ENCODE results near the gene DDX21. TPM values are rescaled to one million over a fixed set of nuclear protein-coding genes. Genes with fewer than 3 reads are reported as not detected.

Gene DDX21

DNA sequence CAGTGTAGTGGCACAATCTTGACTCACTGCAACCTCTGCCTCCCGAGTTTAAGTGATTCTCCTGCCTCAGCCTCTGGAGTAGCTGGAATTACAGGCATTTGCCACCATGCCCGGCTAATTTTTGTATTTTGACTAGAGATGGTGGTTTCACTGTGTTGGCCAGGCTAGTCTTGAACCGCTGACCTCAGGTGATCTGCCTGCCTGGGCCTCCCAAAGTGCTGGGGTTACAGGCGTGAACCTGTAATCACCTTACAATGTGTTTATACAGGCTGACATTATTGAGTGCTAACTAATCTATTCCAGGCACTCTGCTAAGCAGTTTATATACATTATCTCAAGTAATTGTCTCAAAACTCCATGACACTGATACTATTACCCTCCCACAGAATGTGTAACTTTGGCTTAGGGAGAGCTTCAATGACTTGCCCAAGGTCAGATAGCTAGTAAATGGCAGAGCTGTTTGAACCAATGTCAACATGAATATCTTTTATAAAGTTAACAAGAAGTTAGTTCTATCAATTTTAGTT is 69.5 kb downstream of the DDX21 start:
- Histone ChIP-seq H3K9ac (ENCODE audit: low read length) (no peak overlapping the region), H2BK15ac (ENCODE audit: low read depth, poor library complexity, severe bottlenecking) (no peak overlapping the region), H3K27me3 (ENCODE audit: control insufficient read depth in 1 of 2, insufficient read depth in 1 of 2, low read length in 2 of 2) (no peaks in the 10 kb centered on the region), H2AFZ (ENCODE audit: low read depth, low read length) (no peak overlapping the region), H4K8ac (ENCODE audit: low read length) (no peak overlapping the region), H2BK12ac (ENCODE audit: low read length in 2 of 2) (no peak overlapping the region), H3K27ac (ENCODE audit: low read length, poor library complexity, severe bottlenecking) (no peak overlapping the region), H2AK5ac (ENCODE audit: low read length, severe bottlenecking) (no peak overlapping the region), H4K91ac (ENCODE audit: low read length) (no peak overlapping the region), H3K4ac (ENCODE audit: low read depth in 1 of 2, low read length in 2 of 2) (no peak overlapping the region), H3K4me2 (ENCODE audit: low read length, poor library complexity, severe bottlenecking) (no peak overlapping the region), H3K4me1 (ENCODE audit: control insufficient read depth, insufficient read depth, low read depth, low read length) (no peaks in the 10 kb centered on the region), H2BK120ac (ENCODE audit: low read depth, low read length) (no peak overlapping the region), H2BK5ac (ENCODE audit: low read depth, low read length, poor library complexity, severe bottlenecking) (no peak overlapping the region), H3K23ac (ENCODE audit: low read length in 2 of 2) (no peak overlapping the region), H3K4me3 (ENCODE audit: insufficient read depth in 1 of 2, low read depth in 1 of 2, low read length in 2 of 2) (no peak overlapping the region), H3K9me3 (ENCODE audit: control insufficient read depth, low read length) (no peaks in the 10 kb centered on the region), H3K14ac (ENCODE audit: low read length in 2 of 2) (no peak overlapping the region), H3K36me3 (ENCODE audit: control insufficient read depth in 1 of 2, insufficient read depth in 2 of 2, low read depth in 1 of 2, low read length in 2 of 2) (peaks cover 0 to 7% of the 10 kb centered on the region in 2 experiments), H3K79me1 (replicated peaks; ENCODE audit: low read length, poor library complexity, severe bottlenecking) (no peaks in the 10 kb centered on the region), H3K18ac (ENCODE audit: low read depth in 1 of 2, low read length in 2 of 2) (no peak overlapping the region)
- DNase-seq, result no peak
- 90% methylated on average over 4 of the region's 4 CpGs for WGBS

GRCh38 chr10:69033256-69033655 is 77.3 kb downstream of the DDX21 start:
- no peak overlapping the region for H3K4me3 ChIP-seq (ENCODE audit: insufficient read depth in 1 of 2, low read depth in 1 of 2, low read length in 2 of 2)
- no peak overlapping the region for H3K18ac ChIP-seq (ENCODE audit: low read depth in 1 of 2, low read length in 2 of 2)
- H2BK5ac ChIP-seq (ENCODE audit: low read depth, low read length, poor library complexity, severe bottlenecking), result no peak overlapping the region

More at GRCh38 chr10:69033256-69033655, 77.3 kb downstream of the DDX21 start:
- no peak overlapping the region for H3K9ac ChIP-seq (ENCODE audit: low read length)
- no peak overlapping the region for H3K14ac ChIP-seq (ENCODE audit: low read length in 2 of 2)
- H3K79me1 ChIP-seq (replicated peaks; ENCODE audit: low read length, poor library complexity, severe bottlenecking), result no peaks in the 10 kb centered on the region
- no peak overlapping the region for H2BK15ac ChIP-seq (ENCODE audit: low read depth, poor library complexity, severe bottlenecking)
- no peak overlapping the region for H3K23ac ChIP-seq (ENCODE audit: low read length in 2 of 2)
- H4K91ac ChIP-seq (ENCODE audit: low read length), result no peak overlapping the region
- no peak overlapping the region for H2BK12ac ChIP-seq (ENCODE audit: low read length in 2 of 2)
- WGBS, result 100% methylated on average over 2 of the region's 4 CpGs
- no peaks in the 10 kb centered on the region for H3K9me3 ChIP-seq (ENCODE audit: control insufficient read depth, low read length)
- H2AK5ac ChIP-seq (ENCODE audit: low read length, severe bottlenecking), result no peak overlapping the region
- H4K8ac ChIP-seq (ENCODE audit: low read length), result no peak overlapping the region
- no peak overlapping the region for H2BK120ac ChIP-seq (ENCODE audit: low read depth, low read length)
- DNase-seq, result no peak
- H3K27me3 ChIP-seq (ENCODE audit: control insufficient read depth in 1 of 2, insufficient read depth in 1 of 2, low read length in 2 of 2), result no peaks in the 10 kb centered on the region
- H3K36me3 ChIP-seq (ENCODE audit: control insufficient read depth in 1 of 2, insufficient read depth in 2 of 2, low read depth in 1 of 2, low read length in 2 of 2), result no peaks in the 10 kb centered on the region
- no peak overlapping the region for H3K4ac ChIP-seq (ENCODE audit: low read depth in 1 of 2, low read length in 2 of 2)
- no peak overlapping the region for H3K4me2 ChIP-seq (ENCODE audit: low read length, poor library complexity, severe bottlenecking)
- no peak overlapping the region for H2AFZ ChIP-seq (ENCODE audit: low read depth, low read length)
- H3K27ac ChIP-seq (ENCODE audit: low read length, poor library complexity, severe bottlenecking), result no peak overlapping the region
- H3K4me1 ChIP-seq (ENCODE audit: control insufficient read depth, insufficient read depth, low read depth, low read length), result no peaks in the 10 kb centered on the region

Small RNAs within 50 kb of the gene (small RNA-seq; reads per million reads assigned to genes)
- gene RNU6-571P (ENCODE audit: low read depth), result not detected
